Adrenal gland (tissue), 5 donors: ENCODE measurements around the gene ATR.

Source experiments
- POLR2A ChIP-seq, 2 donors: fragments of 450-650 bp; IDR thresholded peaks; one replicate each; pipeline ENCODE4 v1.6.1; 2017; ENCODE audit warnings: antibody characterized with exemption in 2 of 2, mild to moderate bottlenecking in 2 of 2, moderate library complexity in 1 of 2
- TF ChIP-seq, protein P1 (sequence below), 6 experiments: fragments of 450-650 bp in 4 of 6; fragments of 200-600 bp in 2 of 6; sonication (generic) in 1 of 6; IDR thresholded peaks; 1 replicate in 5 of 6; 2 replicates in 1 of 6; pipeline versions ENCODE4 v1.5.1 to v1.8.0; 2016 to 2021; ENCODE audit warnings: antibody characterized with exemption in 6 of 6, mild to moderate bottlenecking in 2 of 6, moderate library complexity in 1 of 6
- donor health status: DM: no; HTN: no; CAD: no.

DNA sequence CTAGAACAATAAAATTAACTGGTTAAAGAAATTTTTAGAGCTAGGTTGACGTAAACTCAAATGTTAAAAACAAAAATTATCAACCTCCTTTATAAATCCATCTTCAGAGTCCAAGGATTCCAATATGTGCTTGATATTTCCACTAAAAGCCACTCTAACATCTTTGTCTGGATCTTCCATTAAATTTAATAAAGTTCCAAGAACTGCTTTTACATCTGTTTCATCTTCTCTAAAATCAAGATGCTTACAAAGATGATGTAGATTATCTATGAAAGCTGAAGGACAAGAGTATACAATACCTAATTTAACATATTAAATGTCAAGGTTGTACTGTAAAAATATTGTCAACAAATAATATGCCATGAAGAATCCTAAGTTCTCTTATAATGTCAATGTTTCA lies 24.8 kb downstream of the ATR start:
- TF ChIP-seq, protein P1, sequence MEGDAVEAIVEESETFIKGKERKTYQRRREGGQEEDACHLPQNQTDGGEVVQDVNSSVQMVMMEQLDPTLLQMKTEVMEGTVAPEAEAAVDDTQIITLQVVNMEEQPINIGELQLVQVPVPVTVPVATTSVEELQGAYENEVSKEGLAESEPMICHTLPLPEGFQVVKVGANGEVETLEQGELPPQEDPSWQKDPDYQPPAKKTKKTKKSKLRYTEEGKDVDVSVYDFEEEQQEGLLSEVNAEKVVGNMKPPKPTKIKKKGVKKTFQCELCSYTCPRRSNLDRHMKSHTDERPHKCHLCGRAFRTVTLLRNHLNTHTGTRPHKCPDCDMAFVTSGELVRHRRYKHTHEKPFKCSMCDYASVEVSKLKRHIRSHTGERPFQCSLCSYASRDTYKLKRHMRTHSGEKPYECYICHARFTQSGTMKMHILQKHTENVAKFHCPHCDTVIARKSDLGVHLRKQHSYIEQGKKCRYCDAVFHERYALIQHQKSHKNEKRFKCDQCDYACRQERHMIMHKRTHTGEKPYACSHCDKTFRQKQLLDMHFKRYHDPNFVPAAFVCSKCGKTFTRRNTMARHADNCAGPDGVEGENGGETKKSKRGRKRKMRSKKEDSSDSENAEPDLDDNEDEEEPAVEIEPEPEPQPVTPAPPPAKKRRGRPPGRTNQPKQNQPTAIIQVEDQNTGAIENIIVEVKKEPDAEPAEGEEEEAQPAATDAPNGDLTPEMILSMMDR (IDR thresholded peaks at IDR 0.05): no peak
- no peak for TF ChIP-seq POLR2A (IDR thresholded peaks at IDR 0.05)
